Mesodermal cell (in vitro differentiated cells): Measurements from ENCODE around the gene MDK.

ENCODE experiments used
- H3K27ac ChIP-seq: 2 replicates; pipeline ENCODE4 v1.7.0; 2013; ENCODE audit warnings: mild to moderate bottlenecking, low read depth, low read length, moderate library complexity; ENCODE audit not compliant: severe bottlenecking
- H3K36me3 ChIP-seq: 2 replicates; pipeline ENCODE4 v1.7.1; 2013; ENCODE audit warnings: mild to moderate bottlenecking, low read length, moderate library complexity; ENCODE audit not compliant: control insufficient read depth, insufficient read depth
- H3K4me1 ChIP-seq: one replicate; pipeline ENCODE4 v1.7.1; 2013; ENCODE audit warnings: mild to moderate bottlenecking, low read length; ENCODE audit not compliant: insufficient read depth, control insufficient read depth, poor library complexity, severe bottlenecking
- H3K4me3 ChIP-seq: 2 replicates; pipeline ENCODE4 v1.7.0; 2013; ENCODE audit warnings: low read length, control low read depth, mild to moderate bottlenecking; ENCODE audit not compliant: insufficient read depth, poor library complexity, severe bottlenecking; ENCODE audit errors: extremely low read depth
- H3K9me3 ChIP-seq: 2 replicates; pipeline ENCODE4 v1.7.1; 2013; ENCODE audit warnings: mild to moderate bottlenecking, low read length, moderate library complexity; ENCODE audit not compliant: control insufficient read depth
- WGBS, 2 experiments: methylation state at CpG; one replicate each; pipeline ENCODE4 v1.1.5; 2013; ENCODE audit warnings: missing lambda C conversion rate in 2 of 2; ENCODE audit not compliant: insufficient coverage in 2 of 2; 5-methylcytosine and 5-hydroxymethylcytosine counted together

The MDK gene

GRCh38 chr11:46427364-46427763 lies 45.9 kb downstream of the MDK start:
- H3K4me3 ChIP-seq, result no peak overlapping the region
- 85 to 96% methylated on average over 7 to 9 of the region's 9 CpGs for WGBS, 2 experiments
- no peaks in the 10 kb centered on the region for H3K9me3 ChIP-seq
- no peaks in the 10 kb centered on the region for H3K4me1 ChIP-seq
- no peak overlapping the region for H3K27ac ChIP-seq
- peaks cover 45% of the 10 kb centered on the region for H3K36me3 ChIP-seq

GRCh38 chr11:46429717-46430116 lies 48.2 kb downstream of the MDK start:
- no CpG with 5 or more reads among the region's 3 CpGs for WGBS, 2 experiments
- H3K9me3 ChIP-seq, result no peaks in the 10 kb centered on the region
- no peak overlapping the region for H3K4me3 ChIP-seq
- H3K4me1 ChIP-seq, result no peaks in the 10 kb centered on the region
- H3K36me3 ChIP-seq, result peaks cover 52% of the 10 kb centered on the region
- H3K27ac ChIP-seq, result no peak overlapping the region

- no peak overlapping the region for H3K4me3 ChIP-seq
- H3K4me1 ChIP-seq, result no peaks in the 10 kb centered on the region
- H3K27ac ChIP-seq, result no peak overlapping the region
- peaks cover 51% of the 10 kb centered on the region for H3K36me3 ChIP-seq
- H3K9me3 ChIP-seq, result no peaks in the 10 kb centered on the region
Measured at GRCh38 chr11:46431211-46431610, 49.7 kb downstream of the MDK start.
